Fibroblast of pulmonary artery (primary cell): ENCODE data around the gene PLXND1.

Source experiments
- DNase-seq: peaks from one replicate; pipeline ENCODE4 v3.0.0-alpha.2; 2010; ENCODE audit warnings: low read depth
- H3K4me3 ChIP-seq: replicated peaks from 2 replicates; pipeline ENCODE4 v1.5.1; 2011; ENCODE audit warnings: low read depth, mild to moderate bottlenecking, control low read depth, low read length, moderate library complexity
- TF ChIP-seq, protein P1 (sequence below): IDR thresholded peaks from 2 replicates; pipeline ENCODE4 v1.5.1; 2011; ENCODE audit warnings: mild to moderate bottlenecking, control low read depth, low read length, inconsistent platforms; ENCODE audit errors: missing control alignments

PLXND1 gene

DNA sequence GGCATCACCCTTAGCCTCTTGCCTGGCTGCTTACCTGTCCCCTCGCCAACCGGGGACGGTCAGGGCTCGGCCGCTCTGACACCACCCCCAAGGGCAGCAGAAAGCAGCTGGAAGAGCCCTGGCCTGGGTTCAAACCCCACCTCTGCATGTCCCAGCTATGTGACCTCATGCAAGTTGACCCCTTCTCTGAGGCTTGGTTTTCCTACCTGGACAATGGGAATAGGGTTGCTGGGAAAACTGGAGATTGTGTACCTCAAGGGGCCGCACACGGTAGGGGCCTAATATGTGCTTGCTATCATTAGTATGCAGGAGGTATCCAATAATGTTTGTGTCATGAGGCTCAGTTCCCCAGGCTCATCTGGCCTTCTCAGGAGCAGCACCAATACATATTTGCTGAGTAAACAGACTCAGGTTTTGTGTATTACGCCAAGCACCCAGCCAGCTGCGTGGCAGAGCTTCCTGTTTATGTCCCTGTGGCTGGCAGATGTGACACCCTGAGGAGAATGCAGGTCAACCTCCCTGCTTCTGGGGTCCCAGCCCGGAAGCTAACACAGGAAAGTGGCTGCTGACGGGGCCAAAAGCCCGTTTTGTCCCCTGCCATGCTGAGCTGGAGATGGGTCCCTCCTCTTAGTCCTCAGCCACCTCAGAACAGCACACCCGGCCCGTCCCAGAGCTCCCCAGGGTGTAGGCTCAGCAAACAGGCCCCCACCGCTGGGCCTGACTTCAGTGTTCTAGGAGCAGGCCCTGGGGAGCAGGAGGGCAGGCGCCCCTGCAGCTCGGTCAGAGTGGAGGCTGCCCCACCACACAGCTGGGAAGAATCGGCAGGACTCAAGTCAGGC is 29.7 kb downstream of the PLXND1 start:
- TF ChIP-seq, protein P1, sequence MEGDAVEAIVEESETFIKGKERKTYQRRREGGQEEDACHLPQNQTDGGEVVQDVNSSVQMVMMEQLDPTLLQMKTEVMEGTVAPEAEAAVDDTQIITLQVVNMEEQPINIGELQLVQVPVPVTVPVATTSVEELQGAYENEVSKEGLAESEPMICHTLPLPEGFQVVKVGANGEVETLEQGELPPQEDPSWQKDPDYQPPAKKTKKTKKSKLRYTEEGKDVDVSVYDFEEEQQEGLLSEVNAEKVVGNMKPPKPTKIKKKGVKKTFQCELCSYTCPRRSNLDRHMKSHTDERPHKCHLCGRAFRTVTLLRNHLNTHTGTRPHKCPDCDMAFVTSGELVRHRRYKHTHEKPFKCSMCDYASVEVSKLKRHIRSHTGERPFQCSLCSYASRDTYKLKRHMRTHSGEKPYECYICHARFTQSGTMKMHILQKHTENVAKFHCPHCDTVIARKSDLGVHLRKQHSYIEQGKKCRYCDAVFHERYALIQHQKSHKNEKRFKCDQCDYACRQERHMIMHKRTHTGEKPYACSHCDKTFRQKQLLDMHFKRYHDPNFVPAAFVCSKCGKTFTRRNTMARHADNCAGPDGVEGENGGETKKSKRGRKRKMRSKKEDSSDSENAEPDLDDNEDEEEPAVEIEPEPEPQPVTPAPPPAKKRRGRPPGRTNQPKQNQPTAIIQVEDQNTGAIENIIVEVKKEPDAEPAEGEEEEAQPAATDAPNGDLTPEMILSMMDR, result no peak
- DNase-seq, result no peak
- no peak overlapping the region for H3K4me3 ChIP-seq

DNA sequence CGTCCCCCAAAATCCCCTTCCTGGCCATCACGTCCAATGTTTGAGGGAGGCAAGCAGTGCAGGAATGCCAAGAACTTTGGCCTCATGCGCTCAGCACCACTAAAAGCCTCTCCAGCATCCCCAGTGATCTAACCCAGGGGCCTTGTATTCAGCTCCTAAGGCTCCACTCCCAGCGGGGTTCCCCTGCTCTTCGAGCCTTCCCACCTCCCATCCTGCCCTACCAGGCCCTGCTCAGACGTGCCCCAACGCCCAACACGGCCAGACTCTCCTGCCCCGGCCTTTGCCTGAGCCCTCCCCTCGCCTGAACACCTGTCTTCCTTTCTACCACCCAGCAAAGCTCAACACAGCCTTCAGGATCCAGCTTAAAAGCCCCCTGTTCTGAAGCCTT is 30.5 kb downstream of the PLXND1 start:
- DNase-seq, result no peak
- TF ChIP-seq, protein P1, result no peak
- H3K4me3 ChIP-seq, result no peak overlapping the region

DNA sequence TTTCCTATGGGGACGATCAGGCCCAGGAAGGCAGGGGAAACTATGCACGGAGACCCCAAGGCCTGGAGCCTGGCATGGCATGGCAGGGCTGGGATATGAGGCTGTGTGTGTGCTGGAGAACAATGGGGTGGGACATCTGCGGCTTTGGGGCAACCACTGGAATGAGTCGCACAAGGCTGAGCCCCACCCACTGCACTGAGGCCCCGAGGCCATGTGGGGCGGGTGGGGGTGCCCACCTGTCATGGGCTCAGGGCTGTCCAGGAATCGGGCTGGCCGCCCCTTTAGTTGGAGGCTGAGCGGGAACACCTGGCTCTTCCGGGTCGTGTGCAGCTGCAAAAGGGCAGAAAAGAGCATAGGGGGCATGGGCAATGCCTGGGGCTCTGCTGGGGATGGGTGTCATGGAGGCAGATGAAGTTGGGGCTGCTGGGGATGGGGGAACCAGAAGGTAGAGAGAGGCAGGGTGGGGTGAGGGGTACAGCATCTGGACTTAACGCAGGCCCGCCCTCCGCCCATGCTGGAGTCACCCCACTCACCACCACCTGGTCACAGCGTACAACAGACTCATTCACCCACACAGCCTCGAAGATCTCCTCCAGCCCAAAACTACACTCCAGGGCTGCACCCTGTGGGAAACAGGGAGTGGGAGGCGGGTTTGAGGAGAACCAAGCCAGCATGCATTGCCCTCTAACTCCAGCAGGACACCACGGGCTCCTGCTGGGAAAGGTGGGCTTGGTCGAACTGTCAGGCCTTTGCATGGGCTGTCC is 31.1 kb downstream of the PLXND1 start:
- no peak for DNase-seq
- TF ChIP-seq, protein P1, result no peak

DNA sequence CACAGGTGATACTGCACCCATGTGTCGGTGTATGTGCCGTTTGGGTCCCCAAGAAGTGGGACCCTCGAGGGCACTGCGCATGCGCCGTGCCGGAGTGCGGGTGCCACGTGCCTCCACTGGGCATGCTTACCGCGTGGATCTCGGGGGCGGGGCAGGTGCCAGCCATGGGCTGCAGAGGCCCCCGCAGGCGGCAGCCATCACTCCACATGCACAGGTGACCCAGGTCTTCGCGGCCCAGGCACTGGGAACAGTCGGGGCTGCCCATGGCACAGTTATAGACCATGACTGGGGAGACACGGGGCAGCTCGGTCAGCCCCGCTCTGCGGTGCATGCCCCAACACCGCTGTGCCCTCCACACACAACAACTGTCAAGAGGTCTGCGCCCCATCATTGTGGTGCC is 32.3 kb downstream of the PLXND1 start:
- H3K4me3 ChIP-seq, result no peak overlapping the region
- TF ChIP-seq, protein P1, result no peak
- DNase-seq, result no peak

More for the DNA sequence above, 31.1 kb downstream of the PLXND1 start:
- H3K4me3 ChIP-seq, result no peak overlapping the region

DNA sequence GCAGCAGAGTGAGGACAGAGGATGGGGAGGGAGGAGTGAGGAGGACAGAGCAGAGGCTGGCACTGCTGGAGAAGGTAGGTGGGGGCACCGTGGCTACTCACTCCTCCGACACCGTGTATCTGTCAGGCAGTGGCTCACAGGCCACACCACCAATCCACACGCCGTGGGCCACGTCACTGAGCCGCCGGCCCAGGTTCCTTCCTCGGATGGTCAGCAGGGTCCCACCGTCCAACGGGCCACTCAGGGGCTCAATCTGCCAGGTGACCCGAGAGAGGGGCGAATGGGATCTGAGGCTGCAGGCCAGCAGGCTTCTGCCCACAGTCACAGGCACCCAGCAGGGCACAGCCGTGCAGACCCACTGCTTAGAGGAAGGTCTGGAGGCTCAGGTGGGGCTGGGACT is 33.0 kb downstream of the PLXND1 start:
- TF ChIP-seq, protein P1, result no peak
- no peak overlapping the region for H3K4me3 ChIP-seq
- DNase-seq, result no peak

DNA sequence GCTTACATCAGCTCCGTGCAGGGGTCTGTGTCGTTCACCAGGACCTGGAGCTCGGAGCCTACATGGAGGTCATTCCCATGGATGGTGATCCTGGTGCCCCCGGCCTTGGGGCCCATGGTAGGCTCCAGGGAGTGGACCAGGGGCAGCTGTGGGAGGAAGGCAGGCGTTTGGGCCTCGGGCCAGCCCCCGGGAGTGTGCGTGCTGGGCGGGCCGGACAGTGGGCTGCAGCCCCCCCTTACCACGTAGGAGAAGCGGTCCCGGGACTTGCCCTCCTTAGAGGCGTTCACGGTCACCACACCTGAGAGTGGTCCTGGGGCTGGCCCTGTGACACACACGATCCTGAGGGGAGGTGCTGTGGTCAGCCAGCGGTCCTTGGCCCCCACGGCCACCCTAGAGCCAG is 33.9 kb downstream of the PLXND1 start:
- TF ChIP-seq, protein P1, result no peak
- no peak for DNase-seq
- no peak overlapping the region for H3K4me3 ChIP-seq
